GM18873 (cell line): ENCODE data around the gene KRT23.

Experiments used
- ATAC-seq: cut with Tn5 transposase; IDR thresholded peaks from one replicate; pipeline ENCODE4 v1.9.1; 2021; ENCODE audit warnings: mild to moderate bottlenecking, moderate library complexity, moderate number of reproducible peaks; ENCODE audit not compliant: unreplicated experiment, low FRiP score

KRT23 gene

GRCh38 chr17:40937384-40937819, at the start of gene KRT23:
KRT23 (minus strand) TSS chr17:40937646; CDS start chr17:40936603, 1,043 bp downstream.
- no peak for ATAC-seq

- ATAC-seq = no peak
Measured at GRCh38 chr17:40986920-40987319, 49.5 kb upstream of the KRT23 start.

- ATAC-seq = no peak
Measured at GRCh38 chr17:40984226-40984625, 46.8 kb upstream of the KRT23 start, which contains the start of gene KRT40. KRT40 (minus strand) TSS chr17:40984326; CDS start chr17:40984273, 53 bp downstream.

GRCh38 chr17:40981115-40981514, 43.7 kb upstream of the KRT23 start:
- ATAC-seq = no peak

- ATAC-seq = no peak
Measured at GRCh38 chr17:40980596-40980995, 43.1 kb upstream of the KRT23 start.

GRCh38 chr17:40980117-40980516, 42.7 kb upstream of the KRT23 start:
- ATAC-seq = no peak

GRCh38 chr17:40978575-40979151, 41.2 kb upstream of the KRT23 start:
- ATAC-seq = no peak

- ATAC-seq = no peak
Measured at GRCh38 chr17:40975516-40975915, 38.1 kb upstream of the KRT23 start.

- ATAC-seq = no peak
Measured at GRCh38 chr17:40974366-40974765, 36.9 kb upstream of the KRT23 start.

- ATAC-seq = no peak
Measured at GRCh38 chr17:40967582-40967981, 30.1 kb upstream of the KRT23 start.

- no peak for ATAC-seq
Measured at GRCh38 chr17:40966848-40967247, 29.4 kb upstream of the KRT23 start, which contains the start of gene KRT39. KRT39 (minus strand) TSS chr17:40966948; CDS start chr17:40966856, 92 bp downstream.

GRCh38 chr17:40963838-40964237, 26.4 kb upstream of the KRT23 start:
- ATAC-seq = no peak

GRCh38 chr17:40962059-40962561, 24.7 kb upstream of the KRT23 start:
- no peak for ATAC-seq

GRCh38 chr17:40961591-40961990, 24.1 kb upstream of the KRT23 start:
- no peak for ATAC-seq

GRCh38 chr17:40960144-40960543, 22.7 kb upstream of the KRT23 start:
- no peak for ATAC-seq

GRCh38 chr17:40958086-40958953, 20.9 kb upstream of the KRT23 start:
- no peak for ATAC-seq

- no peak for ATAC-seq
Measured at GRCh38 chr17:40956401-40957254, 19.2 kb upstream of the KRT23 start.

GRCh38 chr17:40953881-40954280, 16.4 kb upstream of the KRT23 start:
- ATAC-seq = no peak

GRCh38 chr17:40952661-40953060, 15.2 kb upstream of the KRT23 start:
- no peak for ATAC-seq

GRCh38 chr17:40952154-40952553, 14.7 kb upstream of the KRT23 start:
- ATAC-seq = no peak
